ENCODE measurements around the gene SLC16A13.

Gene SLC16A13

DNA sequence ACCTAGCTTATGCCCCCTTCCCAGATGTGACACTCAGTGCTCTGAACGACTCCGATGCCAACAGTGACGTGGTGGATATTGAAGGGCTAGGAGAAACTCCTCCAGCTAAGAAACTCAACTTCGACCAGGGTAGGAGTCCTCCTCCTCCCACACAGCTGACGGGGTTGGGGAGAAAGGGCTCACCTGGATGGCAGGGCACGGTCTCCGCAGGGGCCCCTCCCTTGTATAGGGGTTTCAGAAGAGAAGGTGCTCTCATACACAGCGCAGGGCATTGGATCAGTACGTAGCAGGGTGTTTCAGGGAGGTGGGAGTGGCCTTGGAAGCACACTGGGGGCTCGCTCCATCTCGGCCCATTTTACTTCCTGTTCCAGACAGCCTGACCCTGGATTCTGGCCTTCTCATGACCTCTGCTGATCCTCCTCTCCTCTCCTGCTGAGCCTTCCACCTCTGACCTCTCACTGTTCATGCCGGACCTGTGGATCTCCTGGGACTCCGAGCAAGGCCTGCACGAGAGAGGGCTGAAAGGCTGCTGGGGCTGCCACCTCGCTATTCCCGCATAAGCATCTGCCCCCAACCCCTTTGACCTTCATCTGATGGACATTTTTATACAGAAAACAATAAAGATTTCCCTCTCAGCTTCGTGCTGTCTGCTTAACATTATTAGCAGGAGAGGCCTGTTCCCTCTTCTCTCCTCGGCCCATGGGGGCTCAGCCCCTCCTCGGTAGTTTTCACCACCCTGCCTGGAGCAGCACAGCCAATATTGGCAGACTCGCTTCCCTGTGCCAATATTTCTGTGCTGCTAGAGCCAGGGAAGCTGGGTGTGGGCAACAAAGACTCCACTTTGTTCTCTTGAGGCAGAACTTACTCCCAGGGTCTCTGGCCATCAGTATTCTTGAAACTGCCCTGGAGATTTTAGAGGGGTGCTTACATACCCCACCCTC is 18.7 kb upstream of the SLC16A13 start:
- no peak for DNase-seq (ENCODE audit: low spot score)
- TF ChIP-seq, protein P1, sequence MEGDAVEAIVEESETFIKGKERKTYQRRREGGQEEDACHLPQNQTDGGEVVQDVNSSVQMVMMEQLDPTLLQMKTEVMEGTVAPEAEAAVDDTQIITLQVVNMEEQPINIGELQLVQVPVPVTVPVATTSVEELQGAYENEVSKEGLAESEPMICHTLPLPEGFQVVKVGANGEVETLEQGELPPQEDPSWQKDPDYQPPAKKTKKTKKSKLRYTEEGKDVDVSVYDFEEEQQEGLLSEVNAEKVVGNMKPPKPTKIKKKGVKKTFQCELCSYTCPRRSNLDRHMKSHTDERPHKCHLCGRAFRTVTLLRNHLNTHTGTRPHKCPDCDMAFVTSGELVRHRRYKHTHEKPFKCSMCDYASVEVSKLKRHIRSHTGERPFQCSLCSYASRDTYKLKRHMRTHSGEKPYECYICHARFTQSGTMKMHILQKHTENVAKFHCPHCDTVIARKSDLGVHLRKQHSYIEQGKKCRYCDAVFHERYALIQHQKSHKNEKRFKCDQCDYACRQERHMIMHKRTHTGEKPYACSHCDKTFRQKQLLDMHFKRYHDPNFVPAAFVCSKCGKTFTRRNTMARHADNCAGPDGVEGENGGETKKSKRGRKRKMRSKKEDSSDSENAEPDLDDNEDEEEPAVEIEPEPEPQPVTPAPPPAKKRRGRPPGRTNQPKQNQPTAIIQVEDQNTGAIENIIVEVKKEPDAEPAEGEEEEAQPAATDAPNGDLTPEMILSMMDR (IDR thresholded peaks at IDR 0.05; ENCODE audit: borderline replicate concordance, control extremely low read depth, extremely low read depth, insufficient read depth, missing control alignments): no peak
- in situ Hi-C loops (cut with MboI; ENCODE audit: low sequenced_read_pairs, unreplicated experiment): loop anchor here (25.0 kb wide), 1 partner anchor 355 kb away; the partner anchor contains the start of genes C17orf100 and MED31

DNA sequence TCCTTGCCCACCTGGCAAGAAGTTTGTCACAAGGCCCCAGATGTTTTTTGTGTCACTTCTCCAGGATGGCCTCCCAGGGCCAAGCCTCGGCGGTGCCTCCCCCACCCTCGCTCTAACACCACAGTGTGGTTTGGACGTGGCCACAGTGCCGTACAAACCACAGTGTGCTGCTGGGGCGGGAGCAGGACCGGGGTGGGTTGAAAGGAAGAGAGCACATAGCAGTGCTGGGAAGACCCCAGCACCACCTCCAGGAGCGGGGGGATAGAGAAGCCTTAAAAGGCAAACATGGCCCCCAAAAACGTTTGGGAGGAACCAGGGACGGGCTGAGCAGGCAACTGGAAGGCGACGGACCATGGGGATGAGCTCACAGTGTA is 18.0 kb upstream of the SLC16A13 start:
- DNase-seq (ENCODE audit: low spot score): no peak
- TF ChIP-seq, protein P1 (IDR thresholded peaks at IDR 0.05; ENCODE audit: borderline replicate concordance, control extremely low read depth, extremely low read depth, insufficient read depth, missing control alignments): no peak
- in situ Hi-C loops (cut with MboI; ENCODE audit: low sequenced_read_pairs, unreplicated experiment): loop anchor here (25.0 kb wide), 1 partner anchor 356 kb away; the partner anchor contains the start of genes C17orf100 and MED31

DNA sequence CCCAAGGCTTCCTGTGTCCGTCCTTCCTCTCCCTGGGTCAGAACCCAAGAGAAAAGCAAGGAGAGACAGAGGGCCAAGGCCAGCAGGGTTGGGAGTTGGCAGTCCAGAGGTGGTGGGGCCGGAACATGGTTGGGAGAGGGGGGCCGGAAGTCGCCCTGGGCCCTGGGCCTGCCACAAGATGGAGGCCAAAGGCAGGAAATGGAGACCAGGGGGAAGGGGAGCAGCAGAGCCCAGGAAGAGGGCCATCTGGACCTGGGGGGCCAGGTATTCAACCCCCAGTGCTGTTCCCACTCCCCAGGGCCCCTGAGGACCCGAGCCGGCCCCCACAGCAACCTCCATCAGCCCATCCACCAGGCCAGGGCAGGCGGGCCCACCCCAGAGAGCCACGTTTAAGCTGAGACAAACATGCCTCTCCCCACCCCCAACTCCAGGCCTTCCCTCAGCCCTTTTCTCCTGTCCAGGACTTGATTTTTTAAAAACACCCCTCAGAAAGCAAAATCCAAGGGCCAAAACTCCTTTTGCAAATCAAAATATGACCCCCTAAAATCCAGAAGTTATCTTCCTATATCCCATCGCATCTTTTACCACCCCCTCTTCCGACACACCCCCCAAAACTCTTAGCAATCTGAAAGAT is 17.4 kb upstream of the SLC16A13 start:
- TF ChIP-seq, protein P1 (IDR thresholded peaks at IDR 0.05; ENCODE audit: borderline replicate concordance, control extremely low read depth, extremely low read depth, insufficient read depth, missing control alignments): no peak
- in situ Hi-C loops (cut with MboI; ENCODE audit: low sequenced_read_pairs, unreplicated experiment): loop anchor here (25.0 kb wide), 1 partner anchor 356 kb away; the partner anchor contains the start of genes C17orf100 and MED31
- DNase-seq (ENCODE audit: low spot score): no peak

DNA sequence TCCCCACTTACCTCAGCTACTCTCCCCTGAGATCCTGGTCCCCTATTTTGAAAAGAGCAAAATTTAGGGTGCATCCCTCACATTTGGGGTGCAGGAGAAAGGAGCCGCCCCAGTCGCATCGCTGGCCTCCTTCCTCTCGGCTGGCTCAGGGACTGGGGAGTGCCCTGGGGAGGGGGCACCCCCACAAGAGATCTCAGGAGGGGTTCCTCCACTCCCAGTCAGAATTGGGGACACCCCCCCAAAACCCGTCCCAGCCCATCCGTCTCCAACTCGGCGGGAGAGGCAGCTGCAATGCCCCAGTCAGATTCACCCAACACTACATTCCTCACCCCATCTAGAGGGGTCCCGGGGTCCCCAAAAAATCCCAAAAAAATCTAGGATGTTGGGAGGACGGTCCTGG is 16.4 kb upstream of the SLC16A13 start:
- TF ChIP-seq, protein P1 (IDR thresholded peaks at IDR 0.05; ENCODE audit: borderline replicate concordance, control extremely low read depth, extremely low read depth, insufficient read depth, missing control alignments): no peak
- in situ Hi-C loops (cut with MboI; ENCODE audit: low sequenced_read_pairs, unreplicated experiment): loop anchor here (25.0 kb wide), 1 partner anchor 357 kb away; the partner anchor contains the start of genes C17orf100 and MED31
- no peak for DNase-seq (ENCODE audit: low spot score)

DNA sequence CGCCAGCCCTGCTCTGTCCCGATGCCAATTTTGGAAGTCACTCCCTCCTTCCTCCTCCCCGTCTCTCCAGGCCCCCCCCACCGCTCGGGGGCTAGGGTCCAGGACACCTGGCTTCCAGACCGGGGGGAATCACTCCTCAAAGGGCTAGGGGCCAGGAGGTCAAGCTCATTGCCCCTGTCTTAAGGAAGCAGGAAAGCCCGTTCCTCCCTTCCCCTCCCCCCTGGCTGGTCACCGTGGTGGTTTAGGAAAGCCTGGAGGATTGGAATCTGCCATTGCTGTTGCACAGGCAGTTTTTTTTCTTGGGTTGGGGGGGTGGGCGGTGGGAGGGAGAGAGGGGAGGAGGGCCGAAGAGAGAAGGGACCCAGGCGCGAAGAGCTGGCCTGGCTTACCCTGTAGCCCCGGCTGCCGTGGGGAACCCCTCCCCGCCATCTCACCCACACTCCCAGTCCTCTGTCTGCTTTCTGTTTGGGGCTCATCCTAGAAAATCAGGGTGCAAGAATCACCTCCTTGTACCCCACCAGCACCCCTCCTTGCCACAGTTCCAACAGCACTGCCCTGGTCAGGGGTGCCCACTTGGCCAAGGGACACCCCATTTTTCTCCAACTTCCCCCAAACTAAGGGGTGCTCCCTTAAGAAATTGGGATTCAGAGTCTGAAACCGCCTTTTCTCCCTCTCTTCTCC is 15.8 kb upstream of the SLC16A13 start:
- in situ Hi-C loops (cut with MboI; ENCODE audit: low sequenced_read_pairs, unreplicated experiment): loop anchor here (25.0 kb wide), 1 partner anchor 358 kb away; the partner anchor contains the start of genes C17orf100 and MED31
- TF ChIP-seq, protein P1 (IDR thresholded peaks at IDR 0.05; ENCODE audit: borderline replicate concordance, control extremely low read depth, extremely low read depth, insufficient read depth, missing control alignments): no peak
- no peak for DNase-seq (ENCODE audit: low spot score)

Measured in GM13976 (cell line).